Type B pancreatic cell (in vitro differentiated cells): ENCODE data around the gene OVAAL. TPM values are rescaled to one million over a fixed set of nuclear protein-coding genes. Genes with fewer than 3 reads are reported as not detected.

Experiments used
- DNase-seq: peaks from one replicate; pipeline ENCODE4 v3.0.0; 2021; ENCODE audit warnings: mixed read lengths; ENCODE audit not compliant: unreplicated experiment; ENCODE audit errors: extremely low spot score
- H3K27ac Mint-ChIP-seq: 2 replicates; pipeline ENCODE4 v1.8.0; 2021; ENCODE audit warnings: mild to moderate bottlenecking, mixed read lengths
- H3K27me3 Mint-ChIP-seq: 2 replicates; pipeline ENCODE4 v1.8.0; 2021; ENCODE audit warnings: mixed read lengths
- H3K36me3 Mint-ChIP-seq: 2 replicates; pipeline ENCODE4 v1.8.0; 2021; ENCODE audit warnings: mixed read lengths
- H3K4me1 Mint-ChIP-seq: one replicate; pipeline ENCODE4 v1.8.0; 2021; ENCODE audit warnings: mixed read lengths; ENCODE audit not compliant: unreplicated experiment
- H3K4me3 Mint-ChIP-seq: 2 replicates; pipeline ENCODE4 v1.8.0; 2021; ENCODE audit warnings: mild to moderate bottlenecking, mixed read lengths
- H3K9me3 Mint-ChIP-seq: 2 replicates; pipeline ENCODE4 v1.8.0; 2021; ENCODE audit warnings: mixed read lengths
- CTCF ChIP-seq: fragments of 200-600 bp; sonication (generic); conservative IDR thresholded peaks from 2 replicates; pipeline ENCODE4 v1.5.0; 2021; ENCODE audit warnings: antibody characterized with exemption, mild to moderate bottlenecking
- total RNA-seq: library from RNA; stranded (reverse); gene quantifications from 2 replicates; pipeline ENCODE4 v1.2.1, GENCODE V29; 2021; ENCODE audit warnings: low replicate concordance

The OVAAL gene
- total RNA-seq, 1 donor from 2014 or later: not detected

- no peak overlapping the region for H3K4me3 Mint-ChIP-seq
- H3K27me3 Mint-ChIP-seq: peaks cover 16% of the 10 kb centered on the region
- no peak overlapping the region for H3K27ac Mint-ChIP-seq
- H3K36me3 Mint-ChIP-seq: no peaks in the 10 kb centered on the region
- TF ChIP-seq CTCF: no peak
- no peak for DNase-seq
- no peaks in the 10 kb centered on the region for H3K9me3 Mint-ChIP-seq
- H3K4me1 Mint-ChIP-seq: peaks cover 10% of the 10 kb centered on the region
Observed at GRCh38 chr1:180603223-180603849, 44.6 kb downstream of the OVAAL start.

- no peak for DNase-seq
- Mint-ChIP-seq H3K9me3 (no peaks in the 10 kb centered on the region), H3K27me3 (peaks cover 16% of the 10 kb centered on the region), H3K4me1 (peaks cover 5% of the 10 kb centered on the region), H3K4me3 (no peak overlapping the region), H3K36me3 (no peaks in the 10 kb centered on the region), H3K27ac (no peak overlapping the region)
- TF ChIP-seq CTCF: no peak
Observed at GRCh38 chr1:180603850-180604226, 45.1 kb downstream of the OVAAL start.

- Mint-ChIP-seq H3K9me3 (no peaks in the 10 kb centered on the region), H3K4me1 (peaks cover 15% of the 10 kb centered on the region), H3K4me3 (no peak overlapping the region), H3K27me3 (peaks cover 11% of the 10 kb centered on the region), H3K27ac (no peak overlapping the region), H3K36me3 (no peaks in the 10 kb centered on the region)
- no peak for TF ChIP-seq CTCF
- DNase-seq: no peak
Observed at GRCh38 chr1:180606155-180606554, 47.4 kb downstream of the OVAAL start.

- no peak for TF ChIP-seq CTCF
- H3K4me3 Mint-ChIP-seq: peak overlapping the region; percentile 29
- H3K27ac Mint-ChIP-seq: no peak overlapping the region
- H3K27me3 Mint-ChIP-seq: peaks cover 2% of the 10 kb centered on the region
- H3K36me3 Mint-ChIP-seq: no peaks in the 10 kb centered on the region
- H3K4me1 Mint-ChIP-seq: peaks cover 30% of the 10 kb centered on the region
- no peaks in the 10 kb centered on the region for H3K9me3 Mint-ChIP-seq
- no peak for DNase-seq
Observed at GRCh38 chr1:180609643-180610555, 51.1 kb downstream of the OVAAL start.

GRCh38 chr1:180610556-180611015 is 51.8 kb downstream of the OVAAL start:
- H3K4me3 Mint-ChIP-seq: no peak overlapping the region
- peaks cover 31% of the 10 kb centered on the region for H3K4me1 Mint-ChIP-seq
- H3K9me3 Mint-ChIP-seq: no peaks in the 10 kb centered on the region
- no peak for DNase-seq
- H3K27me3 Mint-ChIP-seq: peaks cover 2% of the 10 kb centered on the region
- TF ChIP-seq CTCF: no peak
- peak overlapping the region; percentile 93 for H3K27ac Mint-ChIP-seq
- no peaks in the 10 kb centered on the region for H3K36me3 Mint-ChIP-seq
